DND-41 (cell line): ENCODE measurements around the gene PPP1R3G.

Experiments used
- CTCF ChIP-seq: IDR thresholded peaks from 2 replicates; pipeline ENCODE4 v1.5.1; 2012; ENCODE audit warnings: borderline replicate concordance, low read length, moderate library complexity, mild to moderate bottlenecking; ENCODE audit not compliant: poor library complexity, severe bottlenecking; ENCODE audit errors: extremely low read depth
- EZH2 ChIP-seq: IDR thresholded peaks from 3 replicates; pipeline ENCODE4 v1.6.1; 2012; ENCODE audit warnings: borderline replicate concordance, low read depth, mild to moderate bottlenecking, moderate library complexity, low read length, inconsistent platforms; ENCODE audit not compliant: severe bottlenecking

DNA sequence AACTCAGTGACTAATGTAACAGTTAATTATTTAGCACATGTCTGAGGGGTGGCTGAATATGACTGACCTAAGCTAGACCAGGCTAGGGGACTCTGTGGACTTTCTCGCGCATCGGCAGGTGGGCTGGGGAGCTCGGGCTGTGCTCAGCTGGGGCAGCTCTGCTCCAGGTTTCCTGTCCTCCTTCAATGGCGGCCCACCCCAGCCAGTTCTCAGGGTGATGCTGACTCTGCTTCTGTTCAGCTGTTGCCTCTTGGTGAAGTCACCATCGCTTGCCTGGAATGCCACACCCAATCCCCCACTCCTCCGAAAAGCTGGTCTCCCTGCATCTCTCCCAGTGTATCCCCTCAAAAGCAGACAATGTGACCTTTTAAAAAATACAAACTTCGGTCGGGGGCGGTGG lies 20.0 kb downstream of the PPP1R3G start:
- TF ChIP-seq EZH2: no peak
- no peak for TF ChIP-seq CTCF
